Measurements from ENCODE around the gene LYPD1. TPM values are rescaled to one million over a fixed set of nuclear protein-coding genes. Genes with fewer than 3 reads are reported as not detected.

LYPD1 gene
- total RNA-seq, 1 experiment from 2014 or later = 0.21 TPM

GRCh38 chr2:132681766-132682165, 11.8 kb upstream of the LYPD1 start:
- TF ChIP-seq REST (IDR thresholded peaks at IDR 0.05; ENCODE audit: insufficient read depth in 1 of 2, low read depth in 2 of 2, low read length in 1 of 2) = no peak
- no peak for TF ChIP-seq CTCF (IDR thresholded peaks at IDR 0.05)
- TF ChIP-seq POLR2AphosphoS5 (IDR thresholded peaks at IDR 0.05; ENCODE audit: low read depth, low read length) = no peak
- TF ChIP-seq TCF7L2 (IDR thresholded peaks at IDR 0.05; ENCODE audit: low read depth, low read length) = no peak
- no peak for TF ChIP-seq SIN3A (IDR thresholded peaks at IDR 0.05; ENCODE audit: borderline replicate concordance, insufficient read depth, low read depth, low read length)
- no peak overlapping the region for H3K27ac ChIP-seq (ENCODE audit: low read length)
- in situ Hi-C loops (cut with HindIII; ENCODE audit: low pct_unique_long_range_greater_than_20kb, low sequenced_read_pairs) = no loop called here
- peaks cover 33% of the 10 kb centered on the region for H3K27me3 ChIP-seq (ENCODE audit: control insufficient read depth, insufficient read depth, low read length)
- H3K36me3 ChIP-seq (ENCODE audit: control insufficient read depth, insufficient read depth, low read length) = no peaks in the 10 kb centered on the region
- no peaks in the 10 kb centered on the region for H3K9me3 ChIP-seq (ENCODE audit: control insufficient read depth, insufficient read depth, low read depth, low read length)
- ATAC-seq (no peak), DNase-seq (ENCODE audit: low read depth, low spot score) (no peak)
- intact Hi-C loops (cut with micrococcal nuclease; ENCODE audit: unreplicated experiment) = no loop called here
- no peaks in the 10 kb centered on the region for H3K4me1 ChIP-seq (ENCODE audit: control insufficient read depth, insufficient read depth, low read length)
- CTCF ChIA-PET = no interaction called here
- POLR2A ChIA-PET = no interaction called here
- H3K4me3 ChIP-seq (ENCODE audit: low read depth in 2 of 2, low read length in 2 of 2) = no peak overlapping the region
- BruUV-seq (replicated peaks) = no TSS peak

GRCh38 chr2:132680544-132680943, 10.5 kb upstream of the LYPD1 start:
- Histone ChIP-seq H3K27ac (ENCODE audit: low read length) (no peak overlapping the region), H3K36me3 (ENCODE audit: control insufficient read depth, insufficient read depth, low read length) (no peaks in the 10 kb centered on the region), H3K4me1 (ENCODE audit: control insufficient read depth, insufficient read depth, low read length) (no peaks in the 10 kb centered on the region), H3K4me3 (ENCODE audit: low read depth in 2 of 2, low read length in 2 of 2) (no peak overlapping the region), H3K9me3 (ENCODE audit: control insufficient read depth, insufficient read depth, low read depth, low read length) (no peaks in the 10 kb centered on the region), H3K27me3 (ENCODE audit: control insufficient read depth, insufficient read depth, low read length) (peaks cover 38% of the 10 kb centered on the region)
- TF ChIP-seq POLR2AphosphoS5 (IDR thresholded peaks at IDR 0.05; ENCODE audit: low read depth, low read length) (no peak), TCF7L2 (IDR thresholded peaks at IDR 0.05; ENCODE audit: low read depth, low read length) (no peak), REST (IDR thresholded peaks at IDR 0.05; ENCODE audit: insufficient read depth in 1 of 2, low read depth in 2 of 2, low read length in 1 of 2) (no peak), CTCF (IDR thresholded peaks at IDR 0.05) (no peak), SIN3A (IDR thresholded peaks at IDR 0.05; ENCODE audit: borderline replicate concordance, insufficient read depth, low read depth, low read length) (no peak)
- ChIA-PET POLR2A (no interaction called here), CTCF (interaction anchor here (0.7 kb wide), 1 partner anchor 231 kb away, joined by 5 read pairs; no protein-coding TSS in a partner anchor)
- DNase-seq (ENCODE audit: low read depth, low spot score) = no peak
- BruUV-seq (replicated peaks) = no TSS peak
- ATAC-seq = no peak
- intact Hi-C loops (cut with micrococcal nuclease; ENCODE audit: unreplicated experiment) (no loop called here), in situ Hi-C loops (cut with HindIII; ENCODE audit: low pct_unique_long_range_greater_than_20kb, low sequenced_read_pairs) (no loop called here)

Data from Panc1 (cell line).